HG02678 (cell line): ENCODE measurements around the gene CBX2.

Source experiments
- ATAC-seq: cut with Tn5 transposase; IDR thresholded peaks from one replicate; pipeline ENCODE4 v1.9.1; 2021; ENCODE audit warnings: mild to moderate bottlenecking, moderate library complexity; ENCODE audit not compliant: unreplicated experiment

Gene CBX2

GRCh38 chr17:79777894-79778503 is at the start of gene CBX2:
Gene CBX2 (plus strand): TSS chr17:79778148. CDS start chr17:79778236, 88 bp downstream.
- peak; percentile 77 for ATAC-seq

DNA sequence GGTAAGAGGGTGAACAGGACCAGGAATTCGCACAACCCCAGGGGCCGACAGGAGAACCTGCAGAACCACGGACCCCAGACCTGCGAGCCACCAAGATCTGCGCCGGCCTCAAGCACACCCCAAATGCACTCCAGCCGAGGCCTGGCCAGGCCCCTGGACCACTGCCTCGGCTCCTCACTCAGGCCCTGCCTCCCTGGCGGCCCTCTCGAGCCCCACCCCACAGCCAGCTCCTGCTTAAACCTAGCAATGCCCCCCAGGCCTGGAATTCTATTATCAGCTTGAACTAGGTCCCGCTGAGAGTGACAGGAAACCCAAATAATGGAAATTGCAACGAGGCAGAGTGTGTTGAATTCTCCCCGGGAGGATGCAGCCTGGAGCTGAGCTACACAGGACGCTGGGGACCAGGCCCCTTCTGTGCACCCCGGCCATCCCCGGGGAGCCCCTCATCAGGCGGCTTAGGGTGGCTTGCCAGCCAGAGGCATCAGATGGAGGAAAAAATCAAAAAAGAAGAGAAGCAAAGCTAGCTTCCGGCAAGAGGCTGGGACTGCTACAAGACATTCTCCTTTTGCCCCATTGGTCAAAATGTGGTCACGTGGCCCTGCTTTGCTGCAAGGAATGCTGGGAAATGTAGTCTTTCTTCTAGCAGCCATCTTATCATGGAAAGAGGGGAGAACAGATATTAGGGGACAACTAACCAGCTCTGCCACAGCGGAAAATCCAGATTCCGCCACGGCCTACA is 49.6 kb upstream of the CBX2 start:
- no peak for ATAC-seq

- no peak for ATAC-seq
Observed at GRCh38 chr17:79728908-79729471, 49.0 kb upstream of the CBX2 start.

- ATAC-seq, result no peak
Observed at GRCh38 chr17:79729761-79730160, 48.2 kb upstream of the CBX2 start.

- no peak for ATAC-seq
Observed at GRCh38 chr17:79730437-79730768, 47.5 kb upstream of the CBX2 start.

DNA sequence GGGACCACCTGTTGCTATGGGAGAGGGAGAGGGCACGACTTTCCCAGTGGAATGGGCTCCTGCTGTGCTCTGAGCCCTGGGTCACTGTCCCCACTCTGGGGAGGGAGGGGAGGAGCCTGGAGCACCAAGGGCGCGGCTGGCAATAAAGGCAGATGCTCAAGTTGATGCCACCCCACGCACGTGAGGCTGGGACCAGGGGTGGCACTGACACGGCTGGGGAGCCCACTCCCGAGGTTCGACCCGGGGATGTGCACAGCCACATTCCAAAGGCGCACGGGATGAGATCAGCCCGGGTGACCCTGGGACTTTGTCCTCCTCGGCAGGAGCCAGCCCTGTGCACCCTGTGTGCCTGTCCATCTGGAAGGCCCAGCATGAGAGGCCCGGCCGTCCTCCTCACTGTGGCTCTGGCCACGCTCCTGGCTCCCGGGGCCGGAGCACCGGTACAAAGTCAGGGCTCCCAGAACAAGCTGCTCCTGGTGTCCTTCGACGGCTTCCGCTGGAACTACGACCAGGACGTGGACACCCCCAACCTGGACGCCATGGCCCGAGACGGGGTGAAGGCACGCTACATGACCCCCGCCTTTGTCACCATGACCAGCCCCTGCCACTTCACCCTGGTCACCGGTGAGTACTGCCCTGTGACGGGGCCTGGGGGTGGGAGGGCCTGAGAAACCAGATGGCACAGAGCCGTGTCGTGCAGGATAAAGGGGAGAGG is 47.0 kb upstream of the CBX2 start, which contains the start of gene ENPP7:
TSS of gene ENPP7 (plus strand) at position 175 of the 715 bp plus-strand sequence. CDS start at position 372, 197 bp downstream.
- ATAC-seq, result no peak

DNA sequence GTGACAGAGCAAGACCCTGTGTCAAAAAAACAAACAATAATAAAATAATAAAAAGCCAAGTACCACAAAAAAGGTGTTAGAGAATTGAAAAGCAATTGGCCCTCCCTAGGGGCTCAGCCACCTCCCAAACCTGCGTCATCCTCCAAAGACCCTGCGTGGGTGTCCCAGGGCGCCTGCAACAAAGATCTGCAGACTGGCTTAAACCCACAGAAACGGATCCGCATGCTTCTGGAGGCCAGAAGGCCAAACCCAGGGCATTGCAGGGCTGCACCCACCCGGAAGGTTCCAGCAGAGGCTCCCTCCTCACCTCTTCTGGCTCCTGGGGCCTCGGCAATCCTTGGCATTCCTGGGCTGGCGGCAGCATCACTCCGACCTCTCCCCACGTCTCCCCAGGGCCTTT is 45.7 kb upstream of the CBX2 start:
- no peak for ATAC-seq

GRCh38 chr17:79732804-79733691 is 44.9 kb upstream of the CBX2 start:
- no peak for ATAC-seq

GRCh38 chr17:79733692-79734070 is 44.3 kb upstream of the CBX2 start:
- ATAC-seq, result no peak

GRCh38 chr17:79735096-79735495 is 42.9 kb upstream of the CBX2 start:
- no peak for ATAC-seq

DNA sequence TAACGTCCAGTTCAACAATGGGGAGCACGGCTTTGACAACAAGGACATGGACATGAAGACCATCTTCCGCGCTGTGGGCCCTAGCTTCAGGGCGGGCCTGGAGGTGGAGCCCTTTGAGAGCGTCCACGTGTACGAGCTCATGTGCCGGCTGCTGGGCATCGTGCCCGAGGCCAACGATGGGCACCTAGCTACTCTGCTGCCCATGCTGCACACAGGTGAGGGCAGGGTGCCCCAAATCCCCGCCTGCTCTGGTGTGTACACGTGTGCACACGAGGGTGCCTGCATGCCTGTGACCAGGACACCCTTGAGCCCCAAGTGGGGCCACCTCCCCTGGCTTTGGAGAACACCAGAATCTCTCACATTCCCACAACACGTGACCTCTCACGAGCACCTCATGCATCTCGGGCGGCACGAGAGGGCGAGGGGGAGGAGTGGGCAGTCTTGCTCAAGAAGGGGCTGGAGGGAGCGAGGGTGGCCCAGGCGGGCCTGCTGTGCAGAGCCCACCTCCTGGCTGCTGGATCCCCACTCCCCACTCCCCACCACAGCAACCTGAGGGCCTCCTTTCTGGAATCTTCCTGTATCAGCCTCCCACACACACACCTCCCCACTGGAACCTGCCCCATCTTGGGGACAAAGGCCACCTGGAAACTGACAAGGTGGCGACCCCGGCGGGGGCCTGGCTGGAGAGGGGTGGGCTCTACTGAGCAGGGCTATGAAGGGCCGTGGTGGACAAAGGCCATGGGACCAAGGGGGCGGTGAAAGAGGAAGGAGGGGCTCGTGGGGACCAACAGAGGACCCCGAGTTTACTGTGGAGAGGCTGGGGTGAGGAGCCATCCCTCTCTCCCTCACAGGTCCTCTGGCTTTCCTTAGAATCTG is 40.7 kb upstream of the CBX2 start:
- no peak for ATAC-seq

- ATAC-seq, result no peak
Observed at GRCh38 chr17:79737922-79738578, 39.9 kb upstream of the CBX2 start.

- ATAC-seq, result no peak
Observed at GRCh38 chr17:79738643-79739042, 39.3 kb upstream of the CBX2 start.

GRCh38 chr17:79739148-79740062 is 38.5 kb upstream of the CBX2 start:
- no peak for ATAC-seq

GRCh38 chr17:79740413-79740812 is 37.5 kb upstream of the CBX2 start:
- ATAC-seq, result no peak

- ATAC-seq, result no peak
Observed at GRCh38 chr17:79741401-79741750, 36.6 kb upstream of the CBX2 start.

GRCh38 chr17:79741751-79742588 is 36.0 kb upstream of the CBX2 start:
- no peak for ATAC-seq

DNA sequence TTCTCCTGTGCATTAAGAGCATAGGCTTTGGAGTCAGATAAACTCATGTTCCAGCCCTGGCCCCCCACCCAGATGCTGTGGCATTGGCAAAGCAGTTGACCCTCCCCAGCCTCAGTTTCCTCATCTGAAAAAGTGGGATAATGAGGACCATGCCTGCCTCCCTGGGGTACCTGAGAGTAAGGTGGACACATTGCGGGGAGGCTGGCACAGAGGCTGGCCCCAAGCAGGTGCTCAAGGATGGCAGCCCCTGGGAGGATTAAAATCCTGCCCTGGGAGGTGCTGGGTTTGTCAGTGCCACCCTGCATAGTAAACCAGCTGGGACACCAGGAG is 35.4 kb upstream of the CBX2 start:
- ATAC-seq, result no peak
